ENCODE data around the gene LIN37.

- TF ChIP-seq, protein P1, sequence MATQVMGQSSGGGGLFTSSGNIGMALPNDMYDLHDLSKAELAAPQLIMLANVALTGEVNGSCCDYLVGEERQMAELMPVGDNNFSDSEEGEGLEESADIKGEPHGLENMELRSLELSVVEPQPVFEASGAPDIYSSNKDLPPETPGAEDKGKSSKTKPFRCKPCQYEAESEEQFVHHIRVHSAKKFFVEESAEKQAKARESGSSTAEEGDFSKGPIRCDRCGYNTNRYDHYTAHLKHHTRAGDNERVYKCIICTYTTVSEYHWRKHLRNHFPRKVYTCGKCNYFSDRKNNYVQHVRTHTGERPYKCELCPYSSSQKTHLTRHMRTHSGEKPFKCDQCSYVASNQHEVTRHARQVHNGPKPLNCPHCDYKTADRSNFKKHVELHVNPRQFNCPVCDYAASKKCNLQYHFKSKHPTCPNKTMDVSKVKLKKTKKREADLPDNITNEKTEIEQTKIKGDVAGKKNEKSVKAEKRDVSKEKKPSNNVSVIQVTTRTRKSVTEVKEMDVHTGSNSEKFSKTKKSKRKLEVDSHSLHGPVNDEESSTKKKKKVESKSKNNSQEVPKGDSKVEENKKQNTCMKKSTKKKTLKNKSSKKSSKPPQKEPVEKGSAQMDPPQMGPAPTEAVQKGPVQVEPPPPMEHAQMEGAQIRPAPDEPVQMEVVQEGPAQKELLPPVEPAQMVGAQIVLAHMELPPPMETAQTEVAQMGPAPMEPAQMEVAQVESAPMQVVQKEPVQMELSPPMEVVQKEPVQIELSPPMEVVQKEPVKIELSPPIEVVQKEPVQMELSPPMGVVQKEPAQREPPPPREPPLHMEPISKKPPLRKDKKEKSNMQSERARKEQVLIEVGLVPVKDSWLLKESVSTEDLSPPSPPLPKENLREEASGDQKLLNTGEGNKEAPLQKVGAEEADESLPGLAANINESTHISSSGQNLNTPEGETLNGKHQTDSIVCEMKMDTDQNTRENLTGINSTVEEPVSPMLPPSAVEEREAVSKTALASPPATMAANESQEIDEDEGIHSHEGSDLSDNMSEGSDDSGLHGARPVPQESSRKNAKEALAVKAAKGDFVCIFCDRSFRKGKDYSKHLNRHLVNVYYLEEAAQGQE (IDR thresholded peaks at IDR 0.05; ENCODE audit: insufficient read depth in 1 of 2, low read depth in 2 of 2, low read length in 1 of 2): no peak
- TF ChIP-seq CTCF (IDR thresholded peaks at IDR 0.05): no peak
- no peak for TF ChIP-seq POLR2AphosphoS5 (IDR thresholded peaks at IDR 0.05; ENCODE audit: low read depth, low read length)
- TF ChIP-seq SIN3A (IDR thresholded peaks at IDR 0.05; ENCODE audit: borderline replicate concordance, insufficient read depth, low read depth, low read length): no peak
Observed at GRCh38 chr19:35787227-35787799, 38.9 kb downstream of the LIN37 start.

All from Panc1 (cell line).